Fibroblast of lung (primary cell): ENCODE measurements around the gene DPH7. TPM values are rescaled to one million over a fixed set of nuclear protein-coding genes. Genes with fewer than 3 reads are reported as not detected.

ENCODE experiments used
- DNase-seq, 2 donors: peaks; one replicate each; pipeline versions ENCODE4 v3.0.0 to v3.0.0-alpha.2; 2010; ENCODE audit warnings: low read depth in 2 of 2
- H2AFZ ChIP-seq: 2 replicates; pipeline ENCODE4 v1.5.1; 2012; ENCODE audit warnings: low read length, control low read depth, inconsistent platforms
- H3K27ac ChIP-seq: 2 replicates; pipeline ENCODE4 v1.5.1; 2011; ENCODE audit warnings: low read length, control low read depth; ENCODE audit not compliant: insufficient read depth
- H3K27me3 ChIP-seq: 2 replicates; pipeline ENCODE4 v1.5.1; 2011; ENCODE audit warnings: mild to moderate bottlenecking, low read length; ENCODE audit not compliant: control insufficient read depth, insufficient read depth
- H3K36me3 ChIP-seq: 2 replicates; pipeline ENCODE4 v1.5.1; 2011; ENCODE audit warnings: low read length; ENCODE audit not compliant: control insufficient read depth, insufficient read depth
- H3K4me1 ChIP-seq: 2 replicates; pipeline ENCODE4 v1.5.1; 2011; ENCODE audit warnings: low read length; ENCODE audit not compliant: control insufficient read depth, insufficient read depth; ENCODE audit errors: extremely low read depth
- H3K4me2 ChIP-seq: 2 replicates; pipeline ENCODE4 v1.5.1; 2011; ENCODE audit warnings: low read length, control low read depth; ENCODE audit not compliant: insufficient read depth; ENCODE audit errors: extremely low read depth
- H3K4me3 ChIP-seq, 4 experiments: fragments of 200-600 bp in 1 of 4; sonication (generic) in 1 of 4; replicated peaks in 1 of 4; 2 replicates each; pipeline ENCODE4 v1.5.1; 2011 to 2016; ENCODE audit warnings: low read length in 4 of 4, low read depth in 3 of 4, mild to moderate bottlenecking in 3 of 4, control low read depth in 2 of 4, inconsistent platforms in 1 of 4, mixed read lengths in 1 of 4; ENCODE audit not compliant: insufficient read depth in 1 of 4; ENCODE audit errors: control extremely low read depth in 1 of 4
- H3K79me2 ChIP-seq: 2 replicates; pipeline ENCODE4 v1.5.1; 2012; ENCODE audit warnings: mild to moderate bottlenecking, low read length, inconsistent platforms; ENCODE audit not compliant: control insufficient read depth, insufficient read depth
- H3K9ac ChIP-seq: 2 replicates; pipeline ENCODE4 v1.5.1; 2011; ENCODE audit warnings: mild to moderate bottlenecking, low read length, control low read depth; ENCODE audit not compliant: insufficient read depth
- H3K9me3 ChIP-seq: 2 replicates; pipeline ENCODE4 v1.5.1; 2012; ENCODE audit warnings: low read depth, low read length; ENCODE audit not compliant: control insufficient read depth, insufficient read depth
- H4K20me1 ChIP-seq: 2 replicates; pipeline ENCODE4 v1.5.1; 2011; ENCODE audit warnings: low read length; ENCODE audit not compliant: control insufficient read depth, insufficient read depth; ENCODE audit errors: extremely low read depth
- EZH2 ChIP-seq: IDR thresholded peaks from 2 replicates; pipeline ENCODE4 v1.5.1; 2012; ENCODE audit warnings: low read length, control low read depth, mild to moderate bottlenecking; ENCODE audit errors: missing control alignments
- polyA plus RNA-seq, 2 donors: library from polyadenylated mRNA; depleted of rRNA in 1 of 2; stranded (reverse) in 1 of 2; unstranded in 1 of 2; fragments of >200 nt; gene quantifications; 2 replicates each; pipeline ENCODE4 v1.2.1, GENCODE V29; 2011 to 2012; ENCODE audit warnings: missing spikeins in 1 of 2
- total RNA-seq: library from RNA; depleted of rRNA; stranded (reverse); fragments of >200 nt; gene quantifications from 2 replicates; pipeline ENCODE4 v1.2.1, GENCODE V29; 2014
- TF ChIP-seq, protein P1 (sequence below), 2 donors: IDR thresholded peaks in 1 of 2; conservative IDR thresholded peaks in 1 of 2; 1 replicate in 1 of 2; 2 replicates in 1 of 2; pipeline ENCODE4 v1.5.1; 2011 to 2012; ENCODE audit warnings: low read length in 2 of 2, control low read depth in 1 of 2, inconsistent platforms in 1 of 2, low read depth in 1 of 2, mild to moderate bottlenecking in 1 of 2

Gene DPH7
- total and polyA plus RNA-seq, 2 donors (not counting 1 experiment from before 2014, with no cell fraction given) = 15.7 to 20.6 TPM

DNA sequence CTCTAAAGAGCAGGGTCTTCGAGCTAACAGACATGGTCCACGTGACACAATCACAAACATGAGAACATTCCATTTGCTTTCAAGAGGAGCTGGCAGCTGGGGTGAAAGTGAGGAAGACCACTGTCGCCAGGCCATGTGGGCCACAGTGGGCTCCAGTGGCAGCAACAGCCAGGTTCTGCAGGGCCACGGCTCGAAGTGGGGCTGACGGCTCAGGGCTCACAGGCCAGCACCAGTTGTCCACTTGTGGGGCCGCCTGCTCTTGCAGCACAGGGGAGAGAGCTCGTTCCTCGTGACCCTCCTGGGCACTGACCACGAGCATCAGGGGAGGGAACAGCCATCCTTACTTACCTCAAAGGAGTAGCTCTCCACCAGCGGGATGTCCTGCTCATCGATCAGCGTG, 9.6 kb upstream of the DPH7 start:
- TF ChIP-seq, protein P1, sequence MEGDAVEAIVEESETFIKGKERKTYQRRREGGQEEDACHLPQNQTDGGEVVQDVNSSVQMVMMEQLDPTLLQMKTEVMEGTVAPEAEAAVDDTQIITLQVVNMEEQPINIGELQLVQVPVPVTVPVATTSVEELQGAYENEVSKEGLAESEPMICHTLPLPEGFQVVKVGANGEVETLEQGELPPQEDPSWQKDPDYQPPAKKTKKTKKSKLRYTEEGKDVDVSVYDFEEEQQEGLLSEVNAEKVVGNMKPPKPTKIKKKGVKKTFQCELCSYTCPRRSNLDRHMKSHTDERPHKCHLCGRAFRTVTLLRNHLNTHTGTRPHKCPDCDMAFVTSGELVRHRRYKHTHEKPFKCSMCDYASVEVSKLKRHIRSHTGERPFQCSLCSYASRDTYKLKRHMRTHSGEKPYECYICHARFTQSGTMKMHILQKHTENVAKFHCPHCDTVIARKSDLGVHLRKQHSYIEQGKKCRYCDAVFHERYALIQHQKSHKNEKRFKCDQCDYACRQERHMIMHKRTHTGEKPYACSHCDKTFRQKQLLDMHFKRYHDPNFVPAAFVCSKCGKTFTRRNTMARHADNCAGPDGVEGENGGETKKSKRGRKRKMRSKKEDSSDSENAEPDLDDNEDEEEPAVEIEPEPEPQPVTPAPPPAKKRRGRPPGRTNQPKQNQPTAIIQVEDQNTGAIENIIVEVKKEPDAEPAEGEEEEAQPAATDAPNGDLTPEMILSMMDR (conservative IDR thresholded peaks at IDR 0.05 in 1 of 2, IDR thresholded peaks at IDR 0.05 in 1 of 2; ENCODE audit: low read depth in 1 of 2, low read length in 2 of 2) = no peak
- TF ChIP-seq EZH2 = no peak
- H3K4me3 ChIP-seq = no peak overlapping the region
- DNase-seq = no peak
- peaks cover 21% of the 10 kb centered on the region for H3K36me3 ChIP-seq
- H3K9me3 ChIP-seq = no peaks in the 10 kb centered on the region
- peaks cover 4% of the 10 kb centered on the region for H3K4me1 ChIP-seq
- H3K27me3 ChIP-seq = no peaks in the 10 kb centered on the region
- no peak overlapping the region for H3K4me2 ChIP-seq
- H4K20me1 ChIP-seq = no peaks in the 10 kb centered on the region
- peaks cover 18% of the 10 kb centered on the region for H3K79me2 ChIP-seq
- H3K9ac ChIP-seq = no peak overlapping the region
- no peak overlapping the region for H3K27ac ChIP-seq
- no peak overlapping the region for H2AFZ ChIP-seq

DNA sequence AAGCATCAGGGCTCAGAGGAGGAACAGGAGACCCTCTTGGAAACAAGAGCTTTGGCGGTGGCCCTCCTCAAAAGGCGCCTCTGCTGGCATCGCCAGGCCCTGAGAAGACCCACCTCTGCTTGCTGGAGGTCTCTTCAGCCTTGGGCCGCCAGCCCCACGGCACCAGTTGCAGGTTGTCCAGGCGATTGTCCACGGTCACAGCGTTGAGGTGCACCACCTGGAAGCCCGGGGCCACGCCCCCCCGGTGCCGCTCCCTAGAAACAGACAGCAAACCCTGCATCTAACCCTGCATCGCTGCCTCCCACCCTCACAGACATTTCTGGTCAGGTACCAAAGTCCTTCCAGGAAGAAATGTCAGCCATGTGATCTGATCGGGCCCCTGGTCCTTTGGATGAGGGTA, 8.1 kb upstream of the DPH7 start:
- no peak for DNase-seq
- H3K27ac ChIP-seq = no peak overlapping the region

DNA sequence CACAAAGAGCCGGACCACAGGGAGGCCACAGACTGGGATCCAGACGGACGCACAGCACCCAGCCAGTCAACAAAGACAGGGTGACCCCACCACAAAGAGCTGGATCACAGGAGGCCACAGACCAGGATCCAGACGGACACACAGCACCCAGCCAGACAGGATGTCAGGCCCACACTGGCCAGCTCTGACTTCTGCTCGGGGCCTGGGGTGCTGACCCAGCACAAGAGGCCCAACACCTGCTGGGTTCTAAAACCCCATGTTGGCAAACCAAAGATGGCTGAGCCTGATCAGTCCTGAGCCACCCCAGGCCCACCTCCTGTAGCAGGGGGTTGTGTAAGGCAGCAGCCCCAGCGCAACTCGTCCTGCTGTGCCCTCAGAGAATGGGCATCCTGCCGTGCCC, 5.2 kb upstream of the DPH7 start:
- H2AFZ ChIP-seq = no peak overlapping the region
- no peaks in the 10 kb centered on the region for H3K9me3 ChIP-seq
- H3K27ac ChIP-seq = no peak overlapping the region
- no peak for DNase-seq
- TF ChIP-seq, protein P1 (conservative IDR thresholded peaks at IDR 0.05 in 1 of 2, IDR thresholded peaks at IDR 0.05 in 1 of 2; ENCODE audit: low read depth in 1 of 2, low read length in 2 of 2) = no peak
- TF ChIP-seq EZH2 = no peak
- H3K36me3 ChIP-seq = peaks cover 28% of the 10 kb centered on the region
- peaks cover 2% of the 10 kb centered on the region for H3K4me1 ChIP-seq
- no peak overlapping the region for H3K9ac ChIP-seq
- H3K4me2 ChIP-seq = no peak overlapping the region
- H3K79me2 ChIP-seq = peaks cover 9% of the 10 kb centered on the region
- H3K27me3 ChIP-seq = no peaks in the 10 kb centered on the region
- H4K20me1 ChIP-seq = no peaks in the 10 kb centered on the region
- no peak overlapping the region for H3K4me3 ChIP-seq

More for the DNA sequence above, 8.1 kb upstream of the DPH7 start:
- H3K4me1 ChIP-seq = peaks cover 4% of the 10 kb centered on the region
- no peaks in the 10 kb centered on the region for H3K27me3 ChIP-seq
- H2AFZ ChIP-seq = no peak overlapping the region
- H4K20me1 ChIP-seq = no peaks in the 10 kb centered on the region
- no peak overlapping the region for H3K4me2 ChIP-seq
- no peak overlapping the region for H3K9ac ChIP-seq
- no peaks in the 10 kb centered on the region for H3K9me3 ChIP-seq
- TF ChIP-seq EZH2 = no peak
- TF ChIP-seq, protein P1 (conservative IDR thresholded peaks at IDR 0.05 in 1 of 2, IDR thresholded peaks at IDR 0.05 in 1 of 2; ENCODE audit: low read depth in 1 of 2, low read length in 2 of 2) = no peak
- peaks cover 18% of the 10 kb centered on the region for H3K79me2 ChIP-seq
- peaks cover 28% of the 10 kb centered on the region for H3K36me3 ChIP-seq
- no peak overlapping the region for H3K4me3 ChIP-seq
